Spleen (tissue), 11 donors: ENCODE data around the gene ALDH1L1. TPM values are rescaled to one million over a fixed set of nuclear protein-coding genes. Genes with fewer than 3 reads are reported as not detected.

Experiments
- DNase-seq: peaks from one replicate; pipeline ENCODE4 v3.0.0-alpha.2; 2020
- H3K27ac ChIP-seq, 8 donors: fragments of 200-600 bp; sonication (generic) in 7 of 8; 1 replicate in 4 of 8; 2 replicates in 4 of 8; pipeline versions ENCODE4 v1.5.0 to v1.8.0; 2016 to 2021; ENCODE audit warnings: inconsistent platforms in 4 of 8, mild to moderate bottlenecking in 4 of 8, moderate library complexity in 1 of 8
- H3K27me3 ChIP-seq, 7 donors: fragments of 200-600 bp; sonication (generic) in 6 of 7; replicated peaks in 1 of 7; 1 replicate in 4 of 7; 2 replicates in 3 of 7; pipeline versions ENCODE4 v1.5.0 to v1.8.0; 2016 to 2021; ENCODE audit warnings: inconsistent platforms in 3 of 7, mild to moderate bottlenecking in 1 of 7
- H3K36me3 ChIP-seq, 6 donors: fragments of 200-600 bp; sonication (generic) in 5 of 6; 1 replicate in 4 of 6; 2 replicates in 2 of 6; pipeline versions ENCODE4 v1.5.0 to v1.8.0; 2016 to 2021; ENCODE audit warnings: inconsistent platforms in 2 of 6
- H3K4me1 ChIP-seq, 6 donors: fragments of 200-600 bp; sonication (generic) in 5 of 6; 1 replicate in 3 of 6; 2 replicates in 3 of 6; pipeline versions ENCODE4 v1.5.0 to v1.8.0; 2016 to 2021; ENCODE audit warnings: inconsistent platforms in 3 of 6
- H3K4me3 ChIP-seq, 8 donors: fragments of 200-600 bp; sonication (generic) in 7 of 8; 1 replicate in 4 of 8; 2 replicates in 4 of 8; pipeline versions ENCODE4 v1.5.0 to v1.8.0; 2016 to 2021; ENCODE audit warnings: inconsistent platforms in 4 of 8, mild to moderate bottlenecking in 4 of 8, moderate library complexity in 2 of 8
- H3K9me3 ChIP-seq, 8 donors: fragments of 200-600 bp; sonication (generic) in 7 of 8; 1 replicate in 4 of 8; 2 replicates in 4 of 8; pipeline versions ENCODE4 v1.5.0 to v1.8.0; 2016 to 2021; ENCODE audit warnings: inconsistent platforms in 4 of 8
- POLR2A ChIP-seq, 3 donors: fragments of 450-650 bp; IDR thresholded peaks; one replicate each; pipeline ENCODE4 v1.5.1; 2017; ENCODE audit warnings: antibody characterized with exemption in 3 of 3, mild to moderate bottlenecking in 1 of 3
- POLR2AphosphoS5 ChIP-seq, 3 donors: sonication (generic); formaldehyde crosslinking; IDR thresholded peaks; one replicate each; pipeline ENCODE4 v1.5.1; 2017; ENCODE audit warnings: antibody characterized with exemption in 3 of 3
- WGBS, 5 donors: extraction: QIAGEN DNeasy Blood & Tissue Kit in 3 of 5; methylation state at CpG; one replicate each; pipeline versions ENCODE4 v1.1.5 to v1.1.7; 2013 to 2018; 5-methylcytosine and 5-hydroxymethylcytosine counted together
- intact Hi-C: fragments of 100-400 bp; cut with DNase I; formaldehyde crosslinking; loops from one replicate; pipeline ENCODE4 v1.15.0; 2023; ENCODE audit warnings: low total_unique reads
- polyA plus RNA-seq, 3 donors: library from polyadenylated mRNA; stranded (reverse); fragments of 200-250 nt; gene quantifications; one replicate each; pipeline ENCODE4 v1.2.1, GENCODE V29; 2013
- total RNA-seq, 7 donors: library from RNA; depleted of rRNA in 3 of 7; stranded (reverse); fragments of >200 nt in 3 of 7; fragmentation: NEBNext Ultra II Directional in 4 of 7; extraction: Animal tissue kit (Norgen Biotek cat#: 25700) in 4 of 7; gene quantifications; one replicate each; pipeline versions ENCODE4 v1.1.0 to v1.2.1, GENCODE V29; 2016 to 2021
- TF ChIP-seq, protein P1 (sequence below), 11 experiments: fragments of 200-600 bp in 7 of 11; fragments of 450-650 bp in 4 of 11; sonication (generic) in 4 of 11; IDR thresholded peaks in 8 of 11; conservative IDR thresholded peaks in 3 of 11; 1 replicate in 7 of 11; 2 replicates in 4 of 11; pipeline versions ENCODE4 v1.4.0 to v1.8.0; 2016 to 2021; ENCODE audit warnings: antibody characterized with exemption in 11 of 11, inconsistent platforms in 4 of 11, mild to moderate bottlenecking in 1 of 11
- donor health status: healthy with polysubstance abuse.
- donor health status: DM: no; HTN: no; CAD: no; lungs with moderate emphysema.
- donor health status: DM: no; HTN: no; CAD: no.
- donor health status: Bipolar disorder and iron deficiency.
- donor health status: healthy.
- donor health status: DM: no; HTN: no; CAD: no.
- donor health status: DM: yes; HTN: yes; CAD: no.

Gene ALDH1L1
- total and polyA plus RNA-seq, 10 donors: 0.09 to 1.3 (median 0.29) TPM; not detected in 3

DNA sequence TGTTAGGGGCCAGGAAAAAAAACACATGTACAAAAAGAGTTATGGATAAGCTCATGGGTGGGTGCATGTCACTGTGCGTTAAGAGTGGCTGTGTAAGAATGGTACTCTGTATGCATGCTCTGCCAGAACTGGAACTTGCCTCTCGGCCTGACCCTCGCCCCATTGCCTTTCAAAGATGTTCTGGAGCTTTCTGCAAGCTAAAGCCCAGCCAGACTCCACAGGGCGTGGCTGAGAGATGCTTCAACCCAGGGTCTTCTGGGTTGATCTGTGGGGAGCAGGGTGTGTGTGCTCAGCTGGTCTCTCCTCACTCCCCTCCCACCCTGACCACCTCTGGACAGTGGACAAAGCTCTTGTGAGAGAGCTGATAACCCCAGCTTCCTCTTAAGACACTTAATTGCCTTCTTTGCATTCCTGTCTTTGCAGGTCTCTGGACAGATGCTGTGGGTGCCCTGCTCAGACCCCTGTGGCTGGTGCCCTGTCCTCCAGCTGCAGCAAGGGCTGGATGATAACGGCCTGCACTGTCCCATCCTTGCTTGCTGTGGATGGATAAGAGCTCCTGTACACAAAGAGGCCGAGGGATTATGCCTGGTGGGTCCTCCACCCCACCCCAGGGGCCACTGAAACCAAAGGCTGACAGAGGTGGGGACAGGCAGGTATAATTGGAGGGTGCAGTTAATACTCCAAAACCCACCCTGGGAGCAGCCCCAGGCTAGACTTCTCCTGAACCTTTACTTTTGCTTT lies 28.7 kb downstream of the ALDH1L1 start:
- no peak overlapping the region for H3K4me3 ChIP-seq
- H3K4me1 ChIP-seq: no peaks in the 10 kb centered on the region
- peak; percentile 47 for DNase-seq
- H3K9me3 ChIP-seq: peaks cover 0 to 3% (median 0%) of the 10 kb centered on the region in 8 donors
- no peak overlapping the region for H3K27ac ChIP-seq
- H3K36me3 ChIP-seq: no peaks in the 10 kb centered on the region
- 71 to 90% (median 76%) methylated on average over 6 of the region's 6 CpGs for WGBS, 5 donors
- intact Hi-C loops: no loop called here
- H3K27me3 ChIP-seq: peaks cover 0 to 6% (median 0%) of the 10 kb centered on the region in 7 donors
- TF ChIP-seq POLR2A (IDR thresholded peaks at IDR 0.05) (no peak), POLR2AphosphoS5 (IDR thresholded peaks at IDR 0.05) (no peak)
- TF ChIP-seq, protein P1, sequence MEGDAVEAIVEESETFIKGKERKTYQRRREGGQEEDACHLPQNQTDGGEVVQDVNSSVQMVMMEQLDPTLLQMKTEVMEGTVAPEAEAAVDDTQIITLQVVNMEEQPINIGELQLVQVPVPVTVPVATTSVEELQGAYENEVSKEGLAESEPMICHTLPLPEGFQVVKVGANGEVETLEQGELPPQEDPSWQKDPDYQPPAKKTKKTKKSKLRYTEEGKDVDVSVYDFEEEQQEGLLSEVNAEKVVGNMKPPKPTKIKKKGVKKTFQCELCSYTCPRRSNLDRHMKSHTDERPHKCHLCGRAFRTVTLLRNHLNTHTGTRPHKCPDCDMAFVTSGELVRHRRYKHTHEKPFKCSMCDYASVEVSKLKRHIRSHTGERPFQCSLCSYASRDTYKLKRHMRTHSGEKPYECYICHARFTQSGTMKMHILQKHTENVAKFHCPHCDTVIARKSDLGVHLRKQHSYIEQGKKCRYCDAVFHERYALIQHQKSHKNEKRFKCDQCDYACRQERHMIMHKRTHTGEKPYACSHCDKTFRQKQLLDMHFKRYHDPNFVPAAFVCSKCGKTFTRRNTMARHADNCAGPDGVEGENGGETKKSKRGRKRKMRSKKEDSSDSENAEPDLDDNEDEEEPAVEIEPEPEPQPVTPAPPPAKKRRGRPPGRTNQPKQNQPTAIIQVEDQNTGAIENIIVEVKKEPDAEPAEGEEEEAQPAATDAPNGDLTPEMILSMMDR (IDR thresholded peaks at IDR 0.05 in 8 of 11, conservative IDR thresholded peaks at IDR 0.05 in 3 of 11): no peak

- DNase-seq: peak; percentile 39
- H3K4me1 ChIP-seq: no peaks in the 10 kb centered on the region
- peaks cover 0 to 6% (median 0%) of the 10 kb centered on the region in 7 donors for H3K27me3 ChIP-seq
- H3K27ac ChIP-seq: no peak overlapping the region
- TF ChIP-seq, protein P1 (IDR thresholded peaks at IDR 0.05 in 8 of 11, conservative IDR thresholded peaks at IDR 0.05 in 3 of 11): no peak
- TF ChIP-seq POLR2AphosphoS5 (IDR thresholded peaks at IDR 0.05) (no peak), POLR2A (IDR thresholded peaks at IDR 0.05) (no peak)
- no peak overlapping the region for H3K4me3 ChIP-seq
- no peaks in the 10 kb centered on the region for H3K36me3 ChIP-seq
- 80 to 90% (median 82%) methylated on average over 7 of the region's 7 CpGs for WGBS, 5 donors
- intact Hi-C loops: no loop called here
- H3K9me3 ChIP-seq: no peaks in the 10 kb centered on the region
Observed at GRCh38 chr3:126149960-126150515, 30.3 kb downstream of the ALDH1L1 start.

DNA sequence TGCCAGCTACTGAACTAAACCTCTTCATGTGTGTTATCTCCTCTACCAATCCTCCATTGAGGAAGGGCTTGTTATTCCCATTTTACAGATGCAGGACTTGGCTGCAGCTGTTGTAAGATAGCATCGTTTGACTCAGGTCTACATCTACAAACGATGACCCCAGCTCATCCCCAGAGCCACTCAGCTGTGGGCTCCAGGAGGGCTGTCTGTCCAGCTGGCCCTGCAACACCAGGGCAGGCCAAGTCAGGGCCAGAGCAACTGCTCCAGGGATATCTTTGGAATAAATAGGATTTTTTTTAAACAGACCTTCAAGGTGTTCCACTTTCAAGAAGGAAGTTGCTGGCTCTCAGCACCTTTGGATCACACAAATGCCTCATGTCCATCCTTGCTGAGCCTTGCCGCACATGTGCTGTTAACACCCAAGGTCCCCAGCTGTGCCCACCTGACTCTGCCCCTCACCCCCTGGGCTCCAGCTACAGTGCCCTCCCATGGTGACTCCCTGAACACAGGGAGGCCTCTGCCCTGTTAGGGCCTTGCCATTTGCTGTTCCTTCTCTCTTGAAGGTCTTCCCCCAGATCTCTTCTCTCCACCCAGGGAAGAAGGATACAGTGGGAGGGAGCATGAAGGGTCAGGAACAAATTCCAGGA lies 31.0 kb downstream of the ALDH1L1 start:
- H3K27ac ChIP-seq: no peak overlapping the region

More for the DNA sequence above, 31.0 kb downstream of the ALDH1L1 start:
- 86 to 93% (median 92%) methylated on average over 3 of the region's 3 CpGs for WGBS, 5 donors
- TF ChIP-seq POLR2AphosphoS5 (IDR thresholded peaks at IDR 0.05) (no peak), POLR2A (IDR thresholded peaks at IDR 0.05) (no peak)
- TF ChIP-seq, protein P1 (IDR thresholded peaks at IDR 0.05 in 8 of 11, conservative IDR thresholded peaks at IDR 0.05 in 3 of 11): no peak
- H3K9me3 ChIP-seq: no peaks in the 10 kb centered on the region
- no peaks in the 10 kb centered on the region for H3K4me1 ChIP-seq
- intact Hi-C loops: no loop called here
- H3K4me3 ChIP-seq: no peak overlapping the region
- no peaks in the 10 kb centered on the region for H3K36me3 ChIP-seq
- peak; percentile 58 for DNase-seq
- H3K27me3 ChIP-seq: peaks cover 0 to 6% (median 0%) of the 10 kb centered on the region in 7 donors
